SK-N-SH (cell line): Measurements from ENCODE around the gene TXN2. TPM values are rescaled to one million over a fixed set of nuclear protein-coding genes. Genes with fewer than 3 reads are reported as not detected.
A peak's percentile ranks its signal among the peaks of the same experiment; 100 is the strongest.

Experiments
- CTCF ChIA-PET: fragments of 300-600, 350-600 bp; formaldehyde crosslinking; extraction: SDS; loops from one replicate; lab custom pipeline; 2021; lab: Yijun Ruan, JAX
- POLR2A ChIA-PET: fragments of 350-600 bp; sonication (Branson Sonifier 250); formaldehyde crosslinking; extraction: SDS; loops from one replicate; lab custom pipeline; 2020; ENCODE audit warnings: antibody characterized with exemption, inconsistent platforms; lab: Yijun Ruan, JAX
- DNase-seq: peaks from one replicate; pipeline ENCODE4 v3.0.0; 2012
- H2AFZ ChIP-seq: fragments of 200-600 bp; sonication (generic); 2 replicates; pipeline ENCODE4 v1.8.1; 2016; ENCODE audit warnings: antibody characterized with exemption, mild to moderate bottlenecking, low read depth
- H3F3A ChIP-seq: fragments of 200-600 bp; sonication (generic); replicated peaks from 2 replicates; pipeline ENCODE3; 2016; ENCODE audit warnings: antibody characterized with exemption, mild to moderate bottlenecking; ENCODE audit not compliant: insufficient read depth
- H3K27ac ChIP-seq, 2 experiments: fragments of 200-500 bp in 1 of 2; fragments of 200-600 bp in 1 of 2; sonication (Bioruptor generic) in 1 of 2; sonication (generic), shearing (Covaris generic) in 1 of 2; 2 replicates each; pipeline versions ENCODE4 v1.5.1 to v1.6.1; 2014 to 2016; ENCODE audit warnings: low read depth in 2 of 2, inconsistent platforms in 1 of 2, low read length in 1 of 2, mild to moderate bottlenecking in 1 of 2, mixed read lengths in 1 of 2
- H3K27me3 ChIP-seq: fragments of 200-600 bp; sonication (generic), shearing (Covaris generic); 2 replicates; pipeline ENCODE4 v1.6.1; 2016; ENCODE audit warnings: mixed run types; ENCODE audit not compliant: insufficient read depth
- H3K36me3 ChIP-seq, 2 experiments: fragments of 200-500 bp in 1 of 2; fragments of 200-600 bp in 1 of 2; sonication (Bioruptor generic) in 1 of 2; sonication (generic) in 1 of 2; replicated peaks in 1 of 2; 2 replicates each; pipeline versions ENCODE3 to v1.5.1; 2014 to 2016; ENCODE audit warnings: low read length in 1 of 2, mild to moderate bottlenecking in 1 of 2; ENCODE audit not compliant: insufficient read depth in 2 of 2, control insufficient read depth in 1 of 2
- H3K4me1 ChIP-seq, 2 experiments: fragments of 200-500 bp in 1 of 2; fragments of 200-600 bp in 1 of 2; sonication (Bioruptor generic) in 1 of 2; sonication (generic), shearing (Covaris generic) in 1 of 2; 2 replicates each; pipeline versions ENCODE4 v1.5.1 to v1.6.1; 2014 to 2016; ENCODE audit warnings: low read depth in 1 of 2, low read length in 1 of 2, mixed run types in 1 of 2; ENCODE audit not compliant: insufficient read depth in 2 of 2, control insufficient read depth in 1 of 2
- H3K4me2 ChIP-seq: fragments of 200-600 bp; sonication (generic), shearing (Covaris generic); 2 replicates; pipeline ENCODE4 v1.6.1; 2017; ENCODE audit warnings: mixed run types
- H3K4me3 ChIP-seq, 2 experiments: fragments of 200-500 bp in 1 of 2; fragments of 200-600 bp in 1 of 2; sonication (Bioruptor generic) in 1 of 2; sonication (generic), shearing (Covaris generic) in 1 of 2; 2 replicates each; pipeline versions ENCODE4 v1.5.1 to v1.8.1; 2014 to 2016; ENCODE audit warnings: low read depth in 2 of 2, inconsistent platforms in 1 of 2, low read length in 1 of 2, mild to moderate bottlenecking in 1 of 2, mixed read lengths in 1 of 2, moderate library complexity in 1 of 2
- H3K79me2 ChIP-seq: fragments of 200-600 bp; sonication (generic); 2 replicates; pipeline ENCODE4 v1.8.1; 2017; ENCODE audit warnings: mild to moderate bottlenecking; ENCODE audit not compliant: insufficient read depth
- H3K9ac ChIP-seq: fragments of 200-600 bp; sonication (generic); 2 replicates; pipeline ENCODE4 v1.6.1; 2017; ENCODE audit warnings: mixed run types
- H3K9me2 ChIP-seq: fragments of 200-600 bp; sonication (generic); 2 replicates; pipeline ENCODE4 v1.6.1; 2017; ENCODE audit warnings: mixed run types
- H3K9me3 ChIP-seq: fragments of 200-600 bp; sonication (generic); 2 replicates; pipeline ENCODE4 v1.6.1; 2017; ENCODE audit warnings: mixed run types, mild to moderate bottlenecking, moderate library complexity
- H4K20me1 ChIP-seq: fragments of 200-600 bp; sonication (generic); 2 replicates; pipeline ENCODE4 v1.6.1; 2017; ENCODE audit warnings: mild to moderate bottlenecking, mixed run types; ENCODE audit not compliant: insufficient read depth
- CHD2 ChIP-seq: fragments of 150-350 bp; IDR thresholded peaks from 2 replicates; pipeline ENCODE4 v1.6.1; 2018; ENCODE audit warnings: low read length; ENCODE audit not compliant: partially characterized antibody
- CTCF ChIP-seq: fragments of 200-600 bp; sonication (generic); IDR thresholded peaks from 2 replicates; pipeline ENCODE4 v1.6.1; 2017; ENCODE audit warnings: antibody characterized with exemption, mild to moderate bottlenecking, moderate library complexity
- FOSL2 ChIP-seq: IDR thresholded peaks from 2 replicates; pipeline ENCODE4 v1.4.0; 2012; ENCODE audit warnings: low read depth, mild to moderate bottlenecking, moderate library complexity, borderline replicate concordance
- FOXJ3 ChIP-seq: sonication (generic); formaldehyde crosslinking; IDR thresholded peaks from 2 replicates; pipeline ENCODE4 v1.5.1; 2020; ENCODE audit warnings: mild to moderate bottlenecking, missing genetic modification reagents
- FOXM1 ChIP-seq: IDR thresholded peaks from 2 replicates; pipeline ENCODE4 v1.4.0; 2012; ENCODE audit warnings: low read depth, mild to moderate bottlenecking
- GABPA ChIP-seq: IDR thresholded peaks from 2 replicates; pipeline ENCODE4 v1.4.0; 2012; ENCODE audit warnings: low read depth, mild to moderate bottlenecking
- IRF3 ChIP-seq: fragments of 150-350 bp; IDR thresholded peaks from 2 replicates; pipeline ENCODE4 v1.6.1; 2016; ENCODE audit warnings: mild to moderate bottlenecking, low read depth, low read length
- MXI1 ChIP-seq: IDR thresholded peaks from 2 replicates; pipeline ENCODE4 v1.6.1; 2012; ENCODE audit warnings: mild to moderate bottlenecking, low read depth, low read length, improper control_type of control experiment
- NFIC ChIP-seq: IDR thresholded peaks from 2 replicates; pipeline ENCODE4 v1.4.0; 2012; ENCODE audit warnings: borderline replicate concordance
- PBX3 ChIP-seq: IDR thresholded peaks from 2 replicates; pipeline ENCODE4; 2012
- RAD21 ChIP-seq: IDR thresholded peaks from 2 replicates; pipeline ENCODE4 v1.6.1; 2012; ENCODE audit warnings: mild to moderate bottlenecking, low read length
- RCOR1 ChIP-seq: fragments of 150-350 bp; IDR thresholded peaks from 2 replicates; pipeline ENCODE4 v1.6.1; 2017; ENCODE audit warnings: antibody characterized with exemption, low read length
- SIN3A ChIP-seq: IDR thresholded peaks from 2 replicates; pipeline ENCODE4 v1.6.1; 2012; ENCODE audit warnings: low read depth, mild to moderate bottlenecking, low read length, moderate library complexity, borderline replicate concordance
- SMC3 ChIP-seq: IDR thresholded peaks from 2 replicates; pipeline ENCODE4 v1.6.1; 2012; ENCODE audit warnings: low read depth, low read length, improper control_type of control experiment
- TEAD4 ChIP-seq: IDR thresholded peaks from 2 replicates; pipeline ENCODE4 v1.4.0; 2012; ENCODE audit warnings: mild to moderate bottlenecking, borderline replicate concordance; ENCODE audit not compliant: insufficient read depth
- USF1 ChIP-seq: IDR thresholded peaks from 2 replicates; pipeline ENCODE4 v1.4.0; 2012; ENCODE audit warnings: low read depth, borderline replicate concordance
- YY1 ChIP-seq: IDR thresholded peaks from 2 replicates; pipeline ENCODE4 v1.4.0; 2012; ENCODE audit warnings: low read depth, mild to moderate bottlenecking
- WGBS: methylation state at CpG from one replicate; pipeline ENCODE4 v1.1.6; 2017; ENCODE audit warnings: low lambda C conversion rate; 5-methylcytosine and 5-hydroxymethylcytosine counted together
- polyA plus RNA-seq, 3 experiments: library from polyadenylated mRNA; depleted of rRNA; stranded (reverse); fragments of >200 nt; gene quantifications; 2 replicates each; pipeline ENCODE4 v1.2.3, GENCODE V29; 2012

Gene TXN2
- polyA plus RNA-seq, 1 of the 3 experiments (the other 2 are of a cell fraction): 251 TPM

- 81% methylated on average over 17 of the region's 17 CpGs for WGBS
- Histone ChIP-seq H3K9me2 (no peaks in the 10 kb centered on the region), H3K27me3 (no peaks in the 10 kb centered on the region), H3K9me3 (no peaks in the 10 kb centered on the region), H3K4me3 (no peak overlapping the region), H3K27ac (no peak overlapping the region; a peak in 1 of 4 replicates), H3K9ac (no peak overlapping the region), H3K4me1 (peaks cover 0 to 9% of the 10 kb centered on the region in 2 experiments; a peak in 2 of 4 replicates), H3K4me2 (no peak overlapping the region), H3F3A (peaks cover 52% of the 10 kb centered on the region), H2AFZ (no peak overlapping the region), H3K36me3 (peaks cover 46 to 51% of the 10 kb centered on the region in 2 experiments), H4K20me1 (peaks cover 4% of the 10 kb centered on the region; the same call in 1 of the 2 replicates), H3K79me2 (no peaks in the 10 kb centered on the region)
- peak; percentile 62 for DNase-seq
- ChIA-PET CTCF (interaction anchor here (0.8 to 3.3 kb wide), 14 partner anchors 10 to 611 kb away, joined by 3 to 21 read pairs (median 3); partner anchors contain the start of genes EIF3D and TXN2), POLR2A (interaction anchor here (0.7 to 1.0 kb wide), 3 partner anchors 10 to 88 kb away, joined by 3 to 9 read pairs (median 3); partner anchors contain the start of gene EIF3D)
- TF ChIP-seq SMC3: 0 out of 2 replicates have a peak, but pooled peaks have one; percentile 24
- no peak for TF ChIP-seq FOXM1
- no peak for TF ChIP-seq YY1
- peak; percentile 64 for TF ChIP-seq CTCF
- no peak for TF ChIP-seq CHD2
- peak; percentile 41 for TF ChIP-seq RAD21
- 0 out of 2 replicates have a peak, but pooled peaks have one; percentile 6 for TF ChIP-seq SIN3A
- TF ChIP-seq NFIC: no peak
Measured at GRCh38 chr22:36510966-36511881, 29.8 kb upstream of the TXN2 start.

- ChIA-PET POLR2A (interaction anchor here (0.7 to 1.0 kb wide), 2 partner anchors 11 to 19 kb away, joined by 3 to 9 read pairs; partner anchors contain the start of gene EIF3D), CTCF (interaction anchor here (0.6 to 3.3 kb wide), 12 partner anchors 9 to 612 kb away, joined by 3 to 21 read pairs (median 3); partner anchors contain the start of genes EIF3D and TXN2)
- 94% methylated on average over 3 of the region's 3 CpGs for whole genome bisulfite sequencing
- Histone ChIP-seq H2AFZ (no peak overlapping the region), H3K9ac (no peak overlapping the region), H3K9me2 (no peaks in the 10 kb centered on the region), H3K4me2 (no peak overlapping the region), H3F3A (peaks cover 49% of the 10 kb centered on the region), H4K20me1 (peaks cover 4% of the 10 kb centered on the region; the same call in 1 of the 2 replicates), H3K4me3 (no peak overlapping the region), H3K79me2 (no peaks in the 10 kb centered on the region), H3K4me1 (peaks cover 0 to 15% of the 10 kb centered on the region in 2 experiments; a peak in 2 of 4 replicates), H3K27me3 (no peaks in the 10 kb centered on the region), H3K9me3 (no peaks in the 10 kb centered on the region), H3K27ac (no peak overlapping the region; a peak in 1 of 4 replicates), H3K36me3 (peaks cover 38 to 44% of the 10 kb centered on the region in 2 experiments)
- DNase-seq: no peak
- TF ChIP-seq RCOR1 (no peak), USF1 (no peak), MXI1 (no peak), SIN3A (no peak), FOXJ3 (no peak), GABPA (no peak), IRF3 (no peak), FOSL2 (no peak), CHD2 (no peak), RAD21 (no peak), TEAD4 (no peak), PBX3 (no peak), CTCF (no peak)
Measured at GRCh38 chr22:36510384-36510783, 28.9 kb upstream of the TXN2 start.
